H1 (cell line): Measurements from ENCODE around the gene CD164L2. TPM values are rescaled to one million over a fixed set of nuclear protein-coding genes. Genes with fewer than 3 reads are reported as not detected.

Experiments
- NANOG ChIP-seq: IDR thresholded peaks from 2 replicates; pipeline ENCODE4 v1.6.1; 2011; ENCODE audit warnings: low read length, low read depth, mild to moderate bottlenecking, inconsistent platforms; ENCODE audit not compliant: insufficient read depth, poor library complexity, severe bottlenecking
- SIN3A ChIP-seq, 2 experiments: IDR thresholded peaks in 1 of 2; conservative IDR thresholded peaks in 1 of 2; 2 replicates each; pipeline ENCODE4 v1.6.1; 2011 to 2012; ENCODE audit warnings: low read length in 2 of 2, improper control_type of control experiment in 1 of 2, low read depth in 1 of 2, mild to moderate bottlenecking in 1 of 2
- SIRT6 ChIP-seq: IDR thresholded peaks from one replicate; pipeline ENCODE4 v1.7.1; 2012; ENCODE audit warnings: low read length, inconsistent platforms
- polyA plus RNA-seq, 7 experiments: library from polyadenylated mRNA; depleted of rRNA in 3 of 7; stranded (reverse) in 5 of 7; unstranded in 2 of 7; fragments of >200 nt in 5 of 7; fragments of 200-250 nt in 2 of 7; gene quantifications; 1 replicate in 5 of 7; 2 replicates in 1 of 7; 4 replicates in 1 of 7; pipeline versions ENCODE4 v1.2.1 to v1.2.3, GENCODE V29; 2011 to 2013; ENCODE audit warnings: missing spikeins in 2 of 7, mixed read lengths in 2 of 7
- total RNA-seq: library from RNA; stranded (reverse); fragmentation: NEBNext Ultra II Directional; extraction: Animal tissue kit (Norgen Biotek cat#: 25700); gene quantifications from 2 replicates; pipeline ENCODE4 v1.2.1, GENCODE V29; 2021

CD164L2 gene
- total and polyA plus RNA-seq, 2 of the 8 experiments (the other 6 are each of a cell fraction or from before 2014, with no cell fraction given) = 3.3 TPM

GRCh38 chr1:27409669-27410068 lies 26.5 kb upstream of the CD164L2 start (continued):
- TF ChIP-seq SIN3A (conservative IDR thresholded peaks at IDR 0.05 in 1 of 2, IDR thresholded peaks at IDR 0.05 in 1 of 2; ENCODE audit: low read depth in 1 of 2, low read length in 2 of 2) (no peak), SIRT6 (no peak), NANOG (no peak)
